GM23338 (cell line): ENCODE measurements around the gene ULK3. TPM values are rescaled to one million over a fixed set of nuclear protein-coding genes. Genes with fewer than 3 reads are reported as not detected.
A peak's percentile ranks its signal among the peaks of the same experiment; 100 is the strongest.

Source experiments
- ATAC-seq: fragments of 200-7000 bp; cut with Tn5 transposase; 3 replicates; pipeline ENCODE4 v1.9.1; 2020
- DNase-seq: peaks from one replicate; pipeline ENCODE4 v3.0.0-alpha.2; 2015; ENCODE audit warnings: low spot score
- H2AFZ ChIP-seq: fragments of 200-600 bp; sonication (generic); 2 replicates; pipeline ENCODE4 v1.8.0; 2016; ENCODE audit warnings: antibody characterized with exemption, mild to moderate bottlenecking, moderate library complexity
- H3F3A ChIP-seq: fragments of 200-600 bp; sonication (generic); replicated peaks from 2 replicates; pipeline ENCODE4 v1.8.0; 2017; ENCODE audit warnings: antibody characterized with exemption, mixed run types, low read depth
- H3K27ac ChIP-seq: fragments of 200-600 bp; sonication (generic); 2 replicates; pipeline ENCODE4 v1.6.1; 2016; ENCODE audit warnings: low read depth
- H3K27me3 ChIP-seq: fragments of 200-600 bp; sonication (generic); 2 replicates; pipeline ENCODE4 v1.8.0; 2016; ENCODE audit warnings: mild to moderate bottlenecking, mixed run types, moderate library complexity; ENCODE audit not compliant: insufficient read depth
- H3K36me3 ChIP-seq: fragments of 200-600 bp; sonication (generic); 2 replicates; pipeline ENCODE4 v1.8.0; 2016; ENCODE audit warnings: mild to moderate bottlenecking; ENCODE audit not compliant: insufficient read depth
- H3K4me1 ChIP-seq: fragments of 200-600 bp; sonication (generic); 2 replicates; pipeline ENCODE4 v1.8.0; 2016; ENCODE audit warnings: mild to moderate bottlenecking, moderate library complexity; ENCODE audit not compliant: insufficient read depth
- H3K4me2 ChIP-seq: fragments of 200-600 bp; sonication (generic); 2 replicates; pipeline ENCODE4 v1.7.1; 2017; ENCODE audit warnings: mixed run types
- H3K4me3 ChIP-seq: fragments of 200-600 bp; sonication (generic); 2 replicates; pipeline ENCODE4 v1.6.1; 2016; ENCODE audit warnings: mixed run types
- H3K79me2 ChIP-seq: fragments of 200-600 bp; sonication (generic); replicated peaks from 2 replicates; pipeline ENCODE4 v1.8.0; 2017; ENCODE audit warnings: mild to moderate bottlenecking; ENCODE audit not compliant: insufficient read depth
- H3K9me2 ChIP-seq: fragments of 200-600 bp; sonication (generic); 2 replicates; pipeline ENCODE4 v1.8.0; 2017; ENCODE audit not compliant: insufficient read depth
- H4K20me1 ChIP-seq: fragments of 200-600 bp; sonication (generic); replicated peaks from 2 replicates; pipeline ENCODE4 v1.8.0; 2017; ENCODE audit warnings: mild to moderate bottlenecking; ENCODE audit not compliant: insufficient read depth
- H3K27ac Mint-ChIP-seq: 2 replicates; pipeline ENCODE4 v1.8.0; 2020; ENCODE audit warnings: inconsistent platforms, mild to moderate bottlenecking, moderate library complexity, mixed read lengths
- H3K27me3 Mint-ChIP-seq: 3 replicates; pipeline ENCODE4 v1.8.0; 2022; ENCODE audit warnings: low read depth, mild to moderate bottlenecking, moderate library complexity, mixed read lengths, inconsistent platforms; ENCODE audit not compliant: insufficient read depth, poor library complexity
- H3K36me3 Mint-ChIP-seq: 3 replicates; pipeline ENCODE4 v1.8.0; 2021; ENCODE audit warnings: low read depth, mild to moderate bottlenecking, inconsistent platforms, moderate library complexity, mixed read lengths
- H3K4me1 Mint-ChIP-seq: 3 replicates; pipeline ENCODE4 v1.8.0; 2020; ENCODE audit warnings: mild to moderate bottlenecking, inconsistent platforms, mixed read lengths
- H3K4me3 Mint-ChIP-seq: 3 replicates; pipeline ENCODE4 v1.8.0; 2021; ENCODE audit warnings: moderate library complexity, mild to moderate bottlenecking, inconsistent platforms, mixed read lengths
- H3K9me3 Mint-ChIP-seq: 3 replicates; pipeline ENCODE4 v1.8.0; 2020; ENCODE audit warnings: moderate library complexity, mild to moderate bottlenecking, inconsistent platforms, mixed read lengths
- CREB1 ChIP-seq: fragments of 250-450 bp; sonication (Bioruptor Pico); IDR thresholded peaks from 2 replicates; pipeline ENCODE4 v1.5.0; 2020; ENCODE audit warnings: low read depth, mild to moderate bottlenecking, moderate library complexity
- EZH2 ChIP-seq: fragments of 200-600 bp; sonication (generic); IDR thresholded peaks from one replicate; pipeline ENCODE4 v1.8.0; 2017; ENCODE audit warnings: antibody characterized with exemption, mild to moderate bottlenecking, low read depth; ENCODE audit not compliant: unreplicated experiment
- EZH2phosphoT487 ChIP-seq: fragments of 200-600 bp; sonication (generic); IDR thresholded peaks from one replicate; pipeline ENCODE4 v1.8.1; 2018; ENCODE audit warnings: antibody characterized with exemption; ENCODE audit not compliant: unreplicated experiment
- JUNB ChIP-seq: IDR thresholded peaks from one replicate; pipeline ENCODE4 v1.6.1; 2016; ENCODE audit warnings: antibody characterized with exemption; ENCODE audit not compliant: unreplicated experiment
- POLR2AphosphoS5 ChIP-seq: IDR thresholded peaks from 2 replicates; pipeline ENCODE4 v1.6.1; 2016; ENCODE audit warnings: antibody characterized with exemption, low read depth
- ZNF114 ChIP-seq: fragments of 250-450 bp; sonication (Bioruptor Pico); IDR thresholded peaks from 2 replicates; pipeline ENCODE4 v1.5.0; 2020; ENCODE audit warnings: mild to moderate bottlenecking, moderate library complexity
- ZNF331 ChIP-seq: fragments of 250-450 bp; sonication (Bioruptor Pico); IDR thresholded peaks from 2 replicates; pipeline ENCODE4 v1.5.0; 2020; ENCODE audit warnings: low read depth, mild to moderate bottlenecking, moderate library complexity
- ZNF462 ChIP-seq: fragments of 250-450 bp; sonication (Bioruptor Pico); IDR thresholded peaks from 2 replicates; pipeline ENCODE4 v1.5.0; 2020; ENCODE audit warnings: mild to moderate bottlenecking, moderate library complexity
- polyA plus RNA-seq: library from polyadenylated mRNA; unstranded; fragments of >200 nt; fragmentation: Nextera tagmentation; extraction: Ambion mirVana; gene quantifications from 2 replicates; pipeline ENCODE4 v1.2.1, GENCODE V29; 2016
- total RNA-seq: library from RNA; depleted of rRNA; stranded (reverse); fragments of >200 nt; shearing (Covaris generic); gene quantifications from 2 replicates; pipeline ENCODE4 v1.2.3, GENCODE V29; 2014

The ULK3 gene
- total and polyA plus RNA-seq, 2 experiments from 2014 or later, result 20.3 to 35.4 TPM

GRCh38 chr15:74892313-74892712 is 49.4 kb upstream of the ULK3 start (continued):
- no peak for TF ChIP-seq ZNF462 (CRISPR knock-in tag)
- no peak for TF ChIP-seq ZNF114 (CRISPR knock-in tag)
- no peak for TF ChIP-seq ZNF331 (CRISPR knock-in tag)
- no peak for TF ChIP-seq JUNB
- no peak for TF ChIP-seq CREB1 (CRISPR knock-in tag)
- TF ChIP-seq EZH2phosphoT487, result no peak
- TF ChIP-seq EZH2, result no peak
- no peak for TF ChIP-seq POLR2AphosphoS5

- Histone ChIP-seq H3K36me3 (no peaks in the 10 kb centered on the region), H3K4me3 (no peak overlapping the region), H3K27me3 (no peaks in the 10 kb centered on the region), H4K20me1 (no peaks in the 10 kb centered on the region), H3K4me2 (no peak overlapping the region), H3F3A (no peaks in the 10 kb centered on the region), H3K4me1 (peaks cover 6% of the 10 kb centered on the region), H3K27ac (no peak overlapping the region), H3K79me2 (no peaks in the 10 kb centered on the region), H3K9me2 (no peaks in the 10 kb centered on the region), H2AFZ (no peak overlapping the region)
- Mint-ChIP-seq H3K4me3 (peak overlapping the region; percentile 15; the same call in 1 of the 3 replicates), H3K27ac (no peak overlapping the region), H3K36me3 (peaks cover 22% of the 10 kb centered on the region), H3K9me3 (no peaks in the 10 kb centered on the region), H3K4me1 (peaks cover 6% of the 10 kb centered on the region; the same call in 1 of the 3 replicates), H3K27me3 (peaks cover 6% of the 10 kb centered on the region)
- TF ChIP-seq ZNF331 (CRISPR knock-in tag) (no peak), EZH2phosphoT487 (no peak)
- DNase-seq (no peak), ATAC-seq (no peak)
Observed at GRCh38 chr15:74891469-74891868, 48.5 kb upstream of the ULK3 start.
